AG09319 (cell line): ENCODE data around the gene SLC39A13.

Experiments used
- DNase-seq: peaks from one replicate; pipeline ENCODE4 v3.0.0-alpha.2; 2010; ENCODE audit warnings: low read depth; ENCODE audit errors: extremely low read depth
- TF ChIP-seq, protein P1 (sequence below): IDR thresholded peaks from 2 replicates; pipeline ENCODE4 v1.5.1; 2011; ENCODE audit warnings: low read depth, mild to moderate bottlenecking, inconsistent platforms, low read length, moderate library complexity

Gene SLC39A13

GRCh38 chr11:47391711-47392432 lies 16.5 kb upstream of the SLC39A13 start:
- TF ChIP-seq, protein P1, sequence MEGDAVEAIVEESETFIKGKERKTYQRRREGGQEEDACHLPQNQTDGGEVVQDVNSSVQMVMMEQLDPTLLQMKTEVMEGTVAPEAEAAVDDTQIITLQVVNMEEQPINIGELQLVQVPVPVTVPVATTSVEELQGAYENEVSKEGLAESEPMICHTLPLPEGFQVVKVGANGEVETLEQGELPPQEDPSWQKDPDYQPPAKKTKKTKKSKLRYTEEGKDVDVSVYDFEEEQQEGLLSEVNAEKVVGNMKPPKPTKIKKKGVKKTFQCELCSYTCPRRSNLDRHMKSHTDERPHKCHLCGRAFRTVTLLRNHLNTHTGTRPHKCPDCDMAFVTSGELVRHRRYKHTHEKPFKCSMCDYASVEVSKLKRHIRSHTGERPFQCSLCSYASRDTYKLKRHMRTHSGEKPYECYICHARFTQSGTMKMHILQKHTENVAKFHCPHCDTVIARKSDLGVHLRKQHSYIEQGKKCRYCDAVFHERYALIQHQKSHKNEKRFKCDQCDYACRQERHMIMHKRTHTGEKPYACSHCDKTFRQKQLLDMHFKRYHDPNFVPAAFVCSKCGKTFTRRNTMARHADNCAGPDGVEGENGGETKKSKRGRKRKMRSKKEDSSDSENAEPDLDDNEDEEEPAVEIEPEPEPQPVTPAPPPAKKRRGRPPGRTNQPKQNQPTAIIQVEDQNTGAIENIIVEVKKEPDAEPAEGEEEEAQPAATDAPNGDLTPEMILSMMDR, result no peak
- DNase-seq, result no peak

- TF ChIP-seq, protein P1, result no peak
- DNase-seq, result no peak
Observed at GRCh38 chr11:47392546-47393162, 15.7 kb upstream of the SLC39A13 start.

DNA sequence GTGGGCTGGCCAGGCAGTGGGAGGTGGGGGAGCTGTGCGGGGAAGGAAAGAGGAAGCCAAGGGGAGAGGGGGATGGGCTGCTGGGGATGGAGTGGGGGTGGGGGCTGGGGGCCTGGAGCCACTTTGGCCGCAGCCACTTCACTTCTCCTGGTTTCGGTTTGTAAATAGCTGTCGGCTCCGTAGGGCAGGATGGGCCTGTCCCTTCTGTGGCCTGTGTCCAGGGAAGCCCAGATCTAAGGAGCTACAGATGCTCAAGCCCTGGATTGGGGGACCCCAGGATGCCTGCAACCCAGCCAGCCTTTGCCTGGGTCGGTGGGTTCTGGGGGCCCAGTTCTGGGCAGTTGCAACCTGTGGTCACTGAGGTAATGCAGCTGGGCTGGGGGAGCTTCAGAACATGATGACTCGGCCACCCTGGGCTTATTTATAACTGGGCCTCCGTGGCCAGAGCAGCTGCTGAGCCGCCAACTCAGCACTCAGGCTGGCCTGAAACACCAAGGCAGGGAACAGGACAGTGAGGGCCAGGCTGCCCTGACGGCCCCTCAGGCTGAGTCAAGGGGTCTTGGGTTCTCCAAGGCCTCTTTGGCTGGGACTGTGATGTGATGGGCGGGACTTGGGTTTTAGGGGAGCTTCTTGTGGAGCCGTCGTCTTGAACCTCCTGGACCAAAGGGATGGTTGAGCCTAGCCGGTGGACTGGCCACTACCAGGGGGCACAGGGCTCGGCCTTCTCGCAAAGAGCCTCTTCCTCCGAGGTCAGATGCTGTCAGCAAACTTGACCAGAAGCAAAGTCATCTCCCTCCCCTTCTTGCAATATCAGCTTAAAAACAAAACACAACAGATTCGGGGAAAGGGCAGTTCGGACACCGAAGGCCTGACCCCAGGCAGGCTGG lies 15.0 kb upstream of the SLC39A13 start:
- TF ChIP-seq, protein P1, result no peak
- no peak for DNase-seq

- TF ChIP-seq, protein P1, result no peak
- DNase-seq, result no peak
Observed at GRCh38 chr11:47394050-47394321, 14.4 kb upstream of the SLC39A13 start.

- DNase-seq, result no peak
Observed at GRCh38 chr11:47394322-47395222, 13.8 kb upstream of the SLC39A13 start.

DNA sequence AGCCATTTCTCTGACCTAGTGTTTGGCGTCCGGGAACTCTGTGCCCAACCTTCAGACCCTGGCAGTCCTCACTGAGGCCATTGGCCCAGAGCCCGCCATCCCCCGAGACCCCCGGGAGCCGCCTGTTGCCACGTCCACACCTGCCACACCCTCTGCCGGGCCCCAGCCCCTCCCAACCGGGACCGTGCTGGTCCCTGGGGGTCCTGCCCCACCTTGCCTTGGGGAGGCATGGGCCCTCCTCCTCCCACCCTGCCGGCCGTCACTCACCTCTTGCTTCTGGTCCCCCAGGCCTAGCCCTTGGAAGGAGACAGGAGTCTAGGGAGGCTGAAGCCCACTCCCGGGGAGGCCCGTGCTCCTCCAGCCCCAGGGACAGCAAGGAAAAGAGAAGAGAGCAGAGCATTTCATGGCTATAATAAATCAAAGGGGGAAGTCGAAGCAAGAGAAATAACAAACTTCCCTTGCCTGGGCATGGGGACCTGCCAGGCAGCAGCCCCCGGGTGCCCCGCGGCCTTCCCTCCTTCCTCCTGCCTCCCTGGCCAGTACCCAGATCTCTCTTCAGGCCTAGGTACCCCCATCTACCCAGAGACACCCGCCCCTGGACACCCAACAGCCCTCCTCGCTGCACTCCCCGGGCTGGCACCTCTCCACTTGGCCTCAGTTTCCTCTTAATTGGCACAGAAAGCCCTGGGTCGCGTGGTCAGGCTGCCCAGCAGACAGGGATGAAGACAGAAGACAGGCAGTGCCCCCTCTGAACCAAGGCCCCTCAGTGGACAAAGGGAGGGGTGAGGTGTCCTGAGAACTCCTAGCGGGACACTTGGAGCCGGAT lies 13.0 kb upstream of the SLC39A13 start:
- no peak for DNase-seq
- TF ChIP-seq, protein P1, result no peak

More at GRCh38 chr11:47394322-47395222, 13.8 kb upstream of the SLC39A13 start:
- TF ChIP-seq, protein P1, result no peak
